ENCODE measurements around the gene HDHD3.
A peak's percentile ranks its signal among the peaks of the same experiment; 100 is the strongest.

- TF ChIP-seq CTCF (IDR thresholded peaks at IDR 0.05; ENCODE audit: low read depth, low read length, poor library complexity, severe bottlenecking), result peak; percentile 85
- TF ChIP-seq EZH2phosphoT487 (IDR thresholded peaks at IDR 0.05; ENCODE audit: borderline replicate concordance, low read length), result no peak
These were observed 24.4 kb upstream of the HDHD3 start, which contains the start of gene ALAD for GRCh38 chr9:113401027-113401792.

Measured in DOHH2 (cell line).